ENCODE data around the gene PKHD1. TPM values are rescaled to one million over a fixed set of nuclear protein-coding genes. Genes with fewer than 3 reads are reported as not detected.

PKHD1 gene
- total RNA-seq, 1 donor from 2014 or later, result 0.06 TPM

DNA sequence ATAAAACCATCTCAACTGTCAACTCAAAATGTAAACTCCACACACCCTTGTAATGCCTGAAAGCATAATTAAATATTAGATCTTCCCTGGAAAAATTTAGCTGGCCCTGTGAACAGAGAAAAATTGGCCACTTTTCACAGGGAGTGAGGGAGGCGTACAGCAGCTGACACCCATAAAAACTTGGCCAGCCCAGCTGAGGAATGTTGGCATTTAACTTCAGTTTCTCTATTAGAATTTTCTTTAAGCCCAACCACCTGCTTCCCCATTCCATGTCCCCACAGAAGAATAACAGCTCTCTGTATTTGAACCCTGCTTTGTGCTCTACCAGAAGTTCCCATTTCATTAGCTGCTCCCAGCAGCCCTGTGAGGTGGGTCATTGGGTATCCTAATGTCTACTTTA is 41.0 kb downstream of the PKHD1 start:
- DNase-seq (ENCODE audit: extremely low read depth, low read depth, low spot score), result no peak

DNA sequence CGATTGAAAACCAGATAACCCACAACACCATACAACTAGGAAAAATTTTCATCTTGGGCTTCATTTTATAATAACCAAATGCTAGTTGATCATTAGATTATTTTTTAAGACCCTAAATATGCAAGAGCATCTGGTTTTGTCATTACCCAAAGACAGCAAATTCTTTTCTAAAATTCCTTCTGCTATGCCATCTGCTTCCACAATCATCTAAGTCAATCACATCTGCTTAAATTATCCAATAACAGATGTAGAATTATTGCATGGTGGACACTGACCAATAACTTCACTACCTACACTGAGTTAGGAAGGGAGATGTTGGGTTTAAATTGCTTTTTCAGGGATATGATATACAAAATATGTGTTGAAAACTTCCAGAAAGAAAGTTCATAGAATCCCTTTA is 41.9 kb downstream of the PKHD1 start:
- DNase-seq (ENCODE audit: extremely low read depth, low read depth, low spot score), result no peak

DNA sequence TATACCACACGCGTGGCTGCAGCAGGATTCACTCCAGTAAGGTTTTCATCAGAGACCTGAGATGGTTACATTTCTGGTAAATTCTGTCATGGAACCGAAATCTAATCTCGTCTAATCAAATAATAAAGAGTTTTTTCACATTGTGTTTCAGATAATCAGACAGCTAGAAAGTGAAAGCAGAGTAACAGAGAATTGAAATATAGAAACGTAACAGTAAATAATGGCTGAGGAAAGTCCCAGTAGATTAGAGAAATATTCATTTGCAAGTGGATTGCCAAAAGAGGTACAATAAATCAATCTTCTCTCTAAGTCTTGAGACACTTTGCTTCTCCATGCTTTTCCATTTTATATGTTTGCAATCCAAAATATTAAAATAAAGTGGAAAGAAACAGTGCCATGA is 42.4 kb downstream of the PKHD1 start:
- DNase-seq (ENCODE audit: extremely low read depth, low read depth, low spot score), result no peak

DNA sequence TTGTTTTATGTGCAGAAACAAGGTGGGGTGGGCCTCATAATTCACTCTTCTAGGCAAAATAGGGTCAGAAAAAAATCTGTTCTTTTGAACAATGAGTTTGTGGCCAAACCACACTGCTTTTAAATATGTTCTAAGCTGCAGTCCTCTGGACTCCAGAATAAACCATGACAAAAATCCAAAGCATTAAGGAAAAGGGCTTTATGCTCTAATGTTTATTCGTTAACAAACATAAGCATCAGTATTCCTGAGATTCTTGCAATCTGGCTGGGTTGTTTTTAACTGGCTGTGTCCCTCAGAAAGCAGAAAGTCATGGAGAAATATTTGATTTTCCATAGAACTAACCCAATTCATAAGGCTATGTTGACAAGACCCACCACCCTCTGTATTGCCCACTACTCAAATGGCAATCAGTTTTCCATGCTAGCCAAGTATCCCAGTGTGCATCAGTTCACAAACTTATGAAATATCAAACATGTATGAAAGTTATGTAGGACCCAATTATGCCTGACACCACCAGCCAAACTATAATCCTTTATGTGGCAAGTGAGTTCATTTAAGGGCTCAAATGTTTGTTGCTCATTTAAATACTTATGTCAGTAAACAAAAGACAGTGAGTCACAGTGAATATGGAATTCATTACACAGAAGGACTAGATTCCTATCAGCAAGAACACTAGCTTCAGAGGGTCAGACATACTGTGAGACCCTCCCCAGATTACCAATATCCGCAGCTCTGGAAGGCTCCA is 45.1 kb downstream of the PKHD1 start:
- no peak for DNase-seq (ENCODE audit: extremely low read depth, low read depth, low spot score)

DNA sequence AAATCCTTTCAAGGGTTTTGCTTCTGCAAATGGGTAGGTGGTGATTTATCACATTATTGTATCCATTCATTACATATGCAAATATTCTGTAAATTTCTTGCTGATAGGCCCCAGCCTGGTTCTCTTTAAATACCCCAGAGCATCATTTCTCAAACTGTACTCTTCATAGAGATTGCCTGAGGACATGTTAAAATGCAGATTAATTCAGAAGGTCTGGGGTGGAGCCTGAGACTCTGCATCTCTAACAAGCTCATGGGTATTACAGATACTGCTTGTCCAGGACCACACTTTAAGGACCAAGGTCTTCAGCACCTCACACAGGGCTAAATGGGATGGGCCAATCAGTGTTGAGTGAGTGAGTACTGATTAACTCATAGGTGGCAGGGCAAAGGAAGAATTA is 46.3 kb downstream of the PKHD1 start:
- DNase-seq (ENCODE audit: extremely low read depth, low read depth, low spot score), result no peak

DNA sequence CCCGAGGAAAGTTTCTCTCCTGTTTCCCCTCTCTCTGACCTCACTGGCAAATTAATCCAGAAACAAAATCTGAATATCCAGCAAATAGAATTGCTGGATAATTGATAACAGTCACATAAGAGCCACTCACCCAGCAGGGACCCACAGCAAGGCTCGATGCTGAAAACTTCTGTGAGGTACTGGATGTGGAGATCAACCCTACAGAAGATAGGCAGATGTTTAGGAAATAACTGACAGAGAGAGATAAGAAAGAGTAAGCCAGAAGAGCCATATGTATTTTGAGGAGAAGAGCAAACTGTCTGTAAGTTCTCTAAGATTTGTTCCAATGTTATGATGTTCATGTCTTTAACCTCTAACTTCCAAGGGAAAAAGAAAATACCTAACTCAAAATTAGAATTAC is 59.7 kb downstream of the PKHD1 start:
- DNase-seq (ENCODE audit: extremely low read depth, low read depth, low spot score), result no peak

DNA sequence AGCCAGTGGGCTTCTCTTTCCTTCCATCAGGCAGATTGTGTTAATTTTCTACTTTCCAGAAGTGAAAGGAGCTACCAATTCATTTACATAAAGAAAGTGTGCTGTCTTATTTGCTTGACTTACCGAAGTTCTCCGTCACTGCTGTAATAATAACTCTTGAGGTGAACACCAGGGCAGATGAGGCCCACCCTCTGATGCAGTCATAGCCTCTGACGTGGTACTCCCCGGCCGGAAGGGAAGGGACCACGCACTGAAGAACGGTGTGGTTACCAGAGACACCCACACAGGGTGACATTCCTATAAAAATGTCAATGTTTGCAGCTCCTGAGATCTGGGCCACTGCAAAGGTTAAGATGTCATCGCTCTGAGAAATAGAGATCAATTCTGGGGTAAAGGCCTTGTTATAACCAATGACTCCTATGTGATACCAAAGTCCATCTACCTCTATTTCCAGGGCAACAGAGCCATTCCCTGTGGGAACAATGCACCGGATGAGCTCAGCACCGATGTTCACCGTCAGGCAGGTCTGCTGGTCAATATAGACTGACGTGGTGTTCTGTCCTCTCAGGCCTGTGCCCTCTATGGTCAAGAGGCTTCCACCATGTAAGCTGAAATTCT is 62.9 kb downstream of the PKHD1 start:
- no peak for DNase-seq (ENCODE audit: extremely low read depth, low read depth, low spot score)

DNA sequence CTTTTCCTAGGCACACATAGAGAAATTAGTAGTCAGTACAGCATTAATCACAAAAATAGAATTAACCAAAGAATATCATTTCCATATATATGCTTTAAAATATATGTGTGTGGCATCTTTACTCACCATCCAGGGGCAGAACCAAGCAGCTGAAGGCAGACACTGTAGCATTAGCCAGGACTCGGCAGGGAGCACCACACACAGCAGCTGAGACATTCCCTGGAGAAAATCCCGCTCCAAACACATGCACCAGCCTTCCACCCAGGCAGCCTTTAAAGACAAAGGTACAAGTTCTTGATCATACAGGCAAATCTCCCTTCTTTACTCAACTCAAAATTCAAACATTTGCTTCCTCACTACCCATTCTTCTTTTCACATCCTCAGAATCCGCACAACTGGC is 64.7 kb downstream of the PKHD1 start:
- no peak for DNase-seq (ENCODE audit: extremely low read depth, low read depth, low spot score)

DNA sequence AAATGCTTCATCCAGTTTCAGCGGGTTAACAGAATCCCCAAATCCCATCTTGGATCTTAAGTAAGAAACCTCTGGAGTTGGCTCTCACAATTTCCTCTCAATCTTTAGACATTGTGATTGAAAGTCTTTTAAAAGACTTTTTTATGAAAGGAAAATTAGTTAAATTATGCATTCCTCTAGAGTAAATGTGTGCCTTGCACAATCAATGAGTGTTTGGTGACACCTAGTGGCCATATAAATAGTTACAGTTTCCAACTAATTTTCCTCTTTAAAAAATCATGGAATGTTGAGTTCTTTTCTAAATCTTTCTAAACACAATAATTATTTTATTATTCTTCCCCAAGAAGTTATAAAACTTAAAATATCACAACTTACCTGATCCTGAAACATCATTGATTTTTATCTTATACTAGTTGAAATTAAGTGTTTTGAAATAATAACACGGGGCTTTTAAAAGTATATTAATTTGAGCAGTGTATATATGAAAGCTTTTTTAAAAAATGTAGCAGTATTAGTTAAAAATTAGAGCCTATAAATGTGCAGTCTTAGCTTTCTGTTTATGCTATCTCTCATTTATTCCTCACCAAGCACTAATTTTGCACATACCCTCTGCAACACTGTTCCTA is 66.4 kb downstream of the PKHD1 start:
- peak; percentile 5 for DNase-seq (ENCODE audit: extremely low read depth, low read depth, low spot score)

DNA sequence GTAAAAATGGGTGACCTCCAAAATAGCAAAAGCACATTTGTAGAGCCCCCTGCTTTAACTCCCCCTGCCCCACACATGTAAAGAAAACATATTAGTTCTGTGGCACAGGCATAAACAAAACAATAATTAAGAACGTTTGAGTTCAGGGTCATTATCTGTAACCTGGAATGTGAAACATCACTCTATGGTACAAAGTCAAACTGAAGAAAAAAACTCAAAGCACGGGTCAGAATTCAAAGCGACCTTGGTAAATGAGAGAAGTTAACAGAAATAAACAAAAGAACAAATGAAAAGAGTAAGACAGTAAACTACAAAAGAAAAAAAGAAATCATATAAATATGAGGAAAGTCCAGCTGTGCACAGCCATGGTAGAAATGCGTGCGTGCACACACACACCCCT is 67.5 kb downstream of the PKHD1 start:
- DNase-seq (ENCODE audit: extremely low read depth, low read depth, low spot score), result no peak

DNA sequence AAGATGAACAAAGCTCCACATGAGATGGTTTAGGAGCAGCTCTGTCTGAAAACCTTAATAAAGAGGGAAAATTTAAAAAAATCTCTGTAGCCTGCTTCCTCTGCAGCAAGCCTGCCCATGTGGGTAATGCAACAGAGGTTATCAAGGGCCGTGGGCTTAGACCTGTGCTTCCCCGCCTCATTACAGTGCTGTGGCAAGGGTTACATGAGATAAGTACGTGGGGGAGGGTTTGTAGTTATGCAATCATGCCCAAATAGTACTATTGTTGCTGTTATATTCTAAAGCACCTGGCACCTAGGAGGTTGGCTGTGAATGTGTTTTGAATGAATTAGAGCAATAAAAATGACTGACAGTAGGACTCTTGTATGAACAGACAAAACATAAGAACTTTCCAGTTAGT is 68.3 kb downstream of the PKHD1 start:
- no peak for DNase-seq (ENCODE audit: extremely low read depth, low read depth, low spot score)

DNA sequence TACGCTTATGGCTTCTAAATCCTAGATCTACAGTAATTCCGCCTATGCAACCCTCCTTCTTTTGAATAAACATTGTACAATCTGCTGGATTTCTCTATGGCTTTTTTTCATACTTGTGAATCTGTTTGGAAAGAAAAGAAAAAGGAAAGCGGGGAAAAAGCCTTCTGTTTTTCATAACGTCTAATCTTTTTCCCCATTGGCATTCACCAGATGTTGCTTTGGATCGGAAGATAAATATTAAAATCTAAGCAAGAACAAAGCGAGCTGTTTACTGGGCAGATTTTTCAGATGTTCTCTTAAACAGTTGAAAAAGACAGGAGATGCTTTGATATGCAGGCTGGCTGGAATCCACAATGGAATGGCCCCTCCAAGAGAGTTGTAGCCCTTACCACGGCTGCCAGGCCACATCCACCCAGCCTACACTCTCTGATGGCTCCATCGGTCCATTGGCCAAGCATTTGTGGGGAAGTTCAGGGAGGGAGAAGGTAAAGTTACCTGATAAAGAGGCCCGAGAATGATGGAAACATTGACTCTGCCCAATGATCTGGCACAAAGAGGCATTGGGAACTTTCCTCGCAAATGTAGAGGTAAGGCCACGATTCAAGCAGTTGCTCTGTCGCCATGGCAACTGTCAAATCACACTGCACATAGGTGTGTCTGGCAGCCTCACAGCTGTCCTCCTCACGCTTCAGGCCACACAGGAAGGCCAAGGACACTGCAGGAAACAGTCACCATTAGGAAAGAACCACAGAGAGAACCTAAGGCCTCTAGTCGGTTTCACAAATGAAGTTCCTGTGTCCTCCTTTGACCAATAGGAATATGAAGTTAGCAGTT is 70.3 kb downstream of the PKHD1 start:
- no peak for DNase-seq (ENCODE audit: extremely low read depth, low read depth, low spot score)

DNA sequence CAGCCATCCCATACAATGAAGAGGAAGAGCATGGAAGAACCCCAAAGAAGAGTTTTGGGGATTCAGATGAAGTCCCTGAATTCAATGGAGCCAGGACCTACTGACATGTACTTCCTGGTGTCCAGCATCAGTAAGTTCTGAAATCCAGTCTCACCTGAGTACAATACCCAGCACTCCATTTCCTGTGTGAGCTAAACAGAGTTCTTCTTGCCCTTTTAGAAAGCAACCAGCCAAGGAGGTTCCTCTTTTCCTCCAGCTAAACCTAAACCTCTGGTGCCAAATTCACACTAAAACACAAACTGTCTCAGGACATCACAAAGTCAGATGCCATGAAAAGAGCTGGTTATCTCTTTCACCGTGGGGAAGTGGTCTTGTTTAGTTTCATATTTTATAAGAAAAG is 71.5 kb downstream of the PKHD1 start:
- no peak for DNase-seq (ENCODE audit: extremely low read depth, low read depth, low spot score)

DNA sequence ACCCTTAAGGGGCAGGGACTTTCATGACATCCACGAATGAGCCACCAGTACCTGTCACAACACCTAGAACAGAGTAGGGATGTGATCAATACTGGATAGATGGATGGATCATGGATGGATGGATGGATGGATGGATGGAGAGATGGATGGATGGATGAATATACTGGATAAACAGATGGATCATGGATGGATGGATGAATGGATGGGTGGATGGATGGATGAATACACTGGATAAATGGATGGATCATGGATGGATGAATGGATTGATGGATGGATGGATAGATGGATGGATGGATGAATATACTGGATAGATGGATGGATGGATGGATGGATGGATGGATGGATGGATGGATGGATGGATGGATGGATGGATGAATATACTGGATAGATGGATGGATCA is 73.0 kb downstream of the PKHD1 start:
- no peak for DNase-seq (ENCODE audit: extremely low read depth, low read depth, low spot score)

DNA sequence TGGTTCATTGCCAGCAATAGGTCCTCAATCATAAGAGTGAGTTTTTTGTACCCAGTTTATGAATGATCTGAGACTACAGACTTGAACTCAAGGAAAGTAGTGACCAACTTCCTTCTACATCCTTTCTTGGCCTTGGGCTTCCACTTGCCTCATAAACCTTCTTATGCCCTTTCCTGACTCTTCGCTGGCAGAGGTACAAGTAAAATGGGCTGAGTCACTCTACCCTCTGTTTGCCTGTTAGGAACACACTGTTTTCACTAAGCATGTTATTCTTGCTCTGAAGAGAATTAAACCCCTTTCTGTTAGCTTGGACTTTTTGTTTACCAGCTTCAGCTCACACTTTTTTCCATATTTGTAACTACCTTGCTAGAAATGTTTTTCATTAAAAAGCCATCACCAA is 74.4 kb downstream of the PKHD1 start:
- no peak for DNase-seq (ENCODE audit: extremely low read depth, low read depth, low spot score)

DNA sequence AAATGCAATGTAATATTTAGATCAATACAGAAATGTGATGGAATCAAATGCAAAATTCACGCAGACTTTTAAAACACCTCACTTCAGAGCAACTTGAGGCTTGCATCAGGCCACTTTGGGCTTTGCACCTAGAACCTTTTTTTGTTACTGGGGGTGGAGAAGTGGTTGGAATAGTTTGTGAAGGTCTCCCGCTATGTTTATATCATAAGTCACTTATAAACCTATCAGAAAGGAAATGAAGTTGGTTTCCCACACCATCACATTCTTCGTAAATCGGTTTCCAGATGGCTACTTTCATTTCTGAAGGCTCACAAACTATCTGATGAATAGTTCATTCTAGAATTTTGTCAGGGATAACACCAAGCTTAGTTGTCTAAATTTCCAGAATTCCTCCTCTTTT is 74.8 kb downstream of the PKHD1 start:
- no peak for DNase-seq (ENCODE audit: extremely low read depth, low read depth, low spot score)

DNA sequence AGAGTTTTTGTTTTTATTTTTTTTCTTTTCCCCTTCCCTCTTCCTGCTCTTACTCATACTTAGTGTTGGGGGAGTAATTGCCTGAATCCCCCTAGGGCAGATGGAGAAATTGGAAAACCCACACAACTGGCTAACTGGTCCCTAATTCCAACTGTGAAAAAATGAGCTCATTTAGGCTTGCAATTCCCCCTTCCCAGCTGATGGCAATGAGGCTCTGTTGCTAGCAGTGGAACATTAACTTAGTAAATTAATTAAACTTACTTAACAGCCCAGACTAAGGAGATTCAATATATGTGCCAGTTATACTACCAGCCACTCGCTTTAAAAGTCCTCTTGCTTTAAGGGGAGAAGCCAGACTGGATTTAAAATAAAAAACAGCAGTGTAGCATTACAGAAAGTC is 76.6 kb downstream of the PKHD1 start:
- DNase-seq (ENCODE audit: extremely low read depth, low read depth, low spot score), result no peak

DNA sequence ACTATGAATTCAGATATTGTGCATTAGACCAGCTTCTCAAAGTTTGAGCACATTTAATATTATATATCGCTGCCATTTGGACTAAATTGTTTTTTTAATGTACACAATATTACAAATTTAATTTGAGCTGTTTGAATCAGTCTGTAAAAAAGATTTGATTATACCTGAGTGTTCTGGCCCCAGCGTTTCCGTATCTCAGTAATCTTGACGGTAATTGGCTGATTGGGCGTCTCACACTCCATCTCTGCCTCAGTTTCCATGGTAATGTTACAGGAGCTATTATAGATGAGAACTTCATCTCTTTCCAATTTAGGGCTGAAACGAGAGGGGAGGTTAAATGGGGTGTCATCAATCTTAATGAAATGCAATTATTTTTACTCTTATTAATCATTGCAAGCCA is 77.3 kb downstream of the PKHD1 start:
- no peak for DNase-seq (ENCODE audit: extremely low read depth, low read depth, low spot score)

DNA sequence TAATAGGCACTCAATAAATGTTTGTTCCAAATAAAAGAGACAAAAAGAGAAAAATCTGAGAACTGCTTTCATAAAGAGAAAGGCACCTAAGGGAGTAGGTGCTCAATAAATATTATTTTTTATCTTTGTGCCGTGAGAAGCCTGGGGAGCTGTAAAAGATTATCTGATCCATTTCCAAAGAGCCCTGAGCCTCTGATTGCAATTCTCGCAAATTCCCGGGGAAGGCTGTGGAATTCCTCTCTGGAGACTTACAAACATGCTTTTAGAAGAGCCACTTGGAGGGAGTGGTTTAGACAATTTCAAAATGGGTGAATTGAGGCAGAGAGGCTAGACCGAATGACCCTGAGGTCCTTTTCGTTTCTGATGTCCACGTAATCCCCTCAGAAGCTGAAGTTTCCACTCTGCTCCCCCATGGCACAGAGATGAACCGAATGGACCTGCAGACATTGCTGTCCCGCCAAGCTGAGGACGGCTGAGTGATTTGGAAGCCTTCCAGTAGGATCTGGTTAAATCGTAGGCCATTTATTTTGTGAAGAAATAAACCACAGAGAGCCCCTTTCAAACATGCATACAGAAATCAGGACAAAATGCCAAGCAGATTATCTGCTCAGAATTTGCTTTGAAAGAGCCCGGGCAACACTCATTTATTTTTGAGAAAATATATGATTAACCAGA is 77.8 kb downstream of the PKHD1 start:
- no peak for DNase-seq (ENCODE audit: extremely low read depth, low read depth, low spot score)

DNA sequence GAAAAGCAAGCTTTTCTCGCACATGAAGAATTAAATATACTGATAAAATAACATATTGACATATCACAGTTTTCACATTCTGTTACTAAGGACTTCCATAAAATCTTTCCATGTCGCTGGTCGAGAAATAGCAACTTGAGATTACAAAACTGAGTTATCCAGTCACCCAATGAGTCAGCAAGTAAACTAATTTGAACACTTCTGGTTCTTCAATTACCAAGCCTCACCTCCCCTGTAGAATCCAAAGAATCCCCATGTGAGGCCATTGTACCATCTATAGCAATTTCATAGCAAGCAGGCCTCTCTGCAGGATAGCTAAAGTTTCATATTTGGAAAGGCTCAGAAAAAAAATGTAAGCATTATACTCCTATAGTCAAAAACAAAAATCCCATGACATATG is 87.3 kb downstream of the PKHD1 start:
- DNase-seq (ENCODE audit: extremely low read depth, low read depth, low spot score), result no peak

Measured in glomerular endothelial cell (primary cell).